Measurements from ENCODE around the gene RAD9B.
A peak's percentile ranks its signal among the peaks of the same experiment; 100 is the strongest.
"Not testable (repeated sequence)": the region's sequence is repeated elsewhere in the genome, so short reads cannot be mapped to it uniquely, and the experiment has no call there.

RAD9B gene

GRCh38 chr12:110501752-110502738 is at the start of gene RAD9B, which contains the start of gene VPS29:
RAD9B (plus strand) TSS chr12:110502331; CDS start chr12:110502338, 7 bp downstream.
VPS29 (minus strand) TSS chr12:110502111; CDS start chr12:110502051, 60 bp downstream.
- Histone ChIP-seq H3K9me3 (ENCODE audit: control insufficient read depth, low read depth, low read length) (peaks cover 7% of the 10 kb centered on the region), H3K27me3 (ENCODE audit: control insufficient read depth, insufficient read depth, low read length) (peaks cover 18% of the 10 kb centered on the region), H3K4me3 (ENCODE audit: low read length) (peak within 1 kb of the TSS; percentile 93), H3K9ac (ENCODE audit: low read length) (peak within 1 kb of the TSS; percentile 65), H3K27ac (ENCODE audit: low read length) (peak within 1 kb of the TSS; percentile 6), H3K4me1 (ENCODE audit: control insufficient read depth, low read depth, low read length) (no peaks in the 10 kb centered on the region), H3K36me3 (ENCODE audit: control insufficient read depth, low read depth, low read length) (no peaks in the 10 kb centered on the region)

GRCh38 chr12:110453569-110454296 is 48.4 kb upstream of the RAD9B start:
- no peak overlapping the region for H3K27ac ChIP-seq (ENCODE audit: low read length)

GRCh38 chr12:110458756-110459155 is 43.4 kb upstream of the RAD9B start:
- peaks cover 44% of the 10 kb centered on the region for H3K36me3 ChIP-seq (ENCODE audit: control insufficient read depth, low read depth, low read length)
- no peak overlapping the region for H3K4me3 ChIP-seq (ENCODE audit: low read length)
- H3K4me1 ChIP-seq (ENCODE audit: control insufficient read depth, low read depth, low read length): no peaks in the 10 kb centered on the region
- no peak overlapping the region for H3K9ac ChIP-seq (ENCODE audit: low read length)
- H3K9me3 ChIP-seq (ENCODE audit: control insufficient read depth, low read depth, low read length): no peaks in the 10 kb centered on the region
- H3K27ac ChIP-seq (ENCODE audit: low read length): no peak overlapping the region
- H3K27me3 ChIP-seq (ENCODE audit: control insufficient read depth, insufficient read depth, low read length): no peaks in the 10 kb centered on the region

More at GRCh38 chr12:110453569-110454296, 48.4 kb upstream of the RAD9B start:
- H3K4me3 ChIP-seq (ENCODE audit: low read length): no peak overlapping the region
- no peaks in the 10 kb centered on the region for H3K4me1 ChIP-seq (ENCODE audit: control insufficient read depth, low read depth, low read length)
- no peak overlapping the region for H3K9ac ChIP-seq (ENCODE audit: low read length)
- no peaks in the 10 kb centered on the region for H3K9me3 ChIP-seq (ENCODE audit: control insufficient read depth, low read depth, low read length)
- H3K27me3 ChIP-seq (ENCODE audit: control insufficient read depth, insufficient read depth, low read length): no peaks in the 10 kb centered on the region
- H3K36me3 ChIP-seq (ENCODE audit: control insufficient read depth, low read depth, low read length): peaks cover 48% of the 10 kb centered on the region

DNA sequence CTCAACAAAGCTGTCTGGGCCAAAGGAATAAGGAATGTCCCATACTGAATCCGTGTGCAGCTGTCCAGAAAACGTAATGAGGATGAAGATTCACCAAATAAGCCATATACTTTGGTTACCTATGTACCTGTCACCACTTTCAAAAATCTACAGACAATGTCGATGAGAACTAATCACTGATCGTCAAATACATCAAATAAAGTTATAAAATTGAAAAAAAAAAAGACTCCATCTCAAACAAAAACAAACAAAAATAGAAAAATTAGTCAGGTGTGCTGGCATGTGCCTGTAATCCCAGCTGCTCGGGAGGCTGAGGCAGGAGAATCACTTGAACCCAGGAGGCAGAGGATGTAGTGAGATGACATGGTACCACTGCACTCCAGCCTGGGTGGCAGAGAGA is 40.9 kb upstream of the RAD9B start:
- H3K4me1 ChIP-seq (ENCODE audit: control insufficient read depth, low read depth, low read length); H3K4me3 ChIP-seq (ENCODE audit: low read length); H3K27me3 ChIP-seq (ENCODE audit: control insufficient read depth, insufficient read depth, low read length); H3K27ac ChIP-seq (ENCODE audit: low read length); H3K9ac ChIP-seq (ENCODE audit: low read length); H3K9me3 ChIP-seq (ENCODE audit: control insufficient read depth, low read depth, low read length): not testable (repeated sequence)
- peaks cover 39% of the 10 kb centered on the region for H3K36me3 ChIP-seq (ENCODE audit: control insufficient read depth, low read depth, low read length)

DNA sequence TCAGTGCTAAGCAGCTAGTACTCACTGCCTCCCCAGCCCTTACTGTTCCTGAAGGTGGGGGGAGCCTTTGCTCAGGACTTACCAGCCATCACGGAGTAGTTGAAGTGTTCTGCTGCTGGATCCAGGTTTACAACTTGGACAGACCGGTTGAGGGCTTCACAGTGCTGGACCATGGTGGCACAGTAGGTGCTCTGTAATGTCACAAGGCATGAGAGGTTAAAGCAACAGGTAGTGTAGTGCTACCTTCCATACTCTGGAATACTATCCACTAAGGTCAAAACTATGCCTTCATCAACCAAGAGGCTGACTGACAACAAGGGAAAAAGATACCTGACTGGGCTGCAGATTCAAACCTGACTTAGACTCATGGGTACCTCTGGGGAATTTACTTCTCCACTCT is 37.1 kb upstream of the RAD9B start:
- Histone ChIP-seq H3K4me3 (ENCODE audit: low read length) (no peak overlapping the region), H3K27me3 (ENCODE audit: control insufficient read depth, insufficient read depth, low read length) (no peaks in the 10 kb centered on the region), H3K36me3 (ENCODE audit: control insufficient read depth, low read depth, low read length) (peaks cover 19% of the 10 kb centered on the region), H3K9me3 (ENCODE audit: control insufficient read depth, low read depth, low read length) (no peaks in the 10 kb centered on the region), H3K9ac (ENCODE audit: low read length) (no peak overlapping the region), H3K4me1 (ENCODE audit: control insufficient read depth, low read depth, low read length) (peaks cover 4% of the 10 kb centered on the region), H3K27ac (ENCODE audit: low read length) (no peak overlapping the region)

DNA sequence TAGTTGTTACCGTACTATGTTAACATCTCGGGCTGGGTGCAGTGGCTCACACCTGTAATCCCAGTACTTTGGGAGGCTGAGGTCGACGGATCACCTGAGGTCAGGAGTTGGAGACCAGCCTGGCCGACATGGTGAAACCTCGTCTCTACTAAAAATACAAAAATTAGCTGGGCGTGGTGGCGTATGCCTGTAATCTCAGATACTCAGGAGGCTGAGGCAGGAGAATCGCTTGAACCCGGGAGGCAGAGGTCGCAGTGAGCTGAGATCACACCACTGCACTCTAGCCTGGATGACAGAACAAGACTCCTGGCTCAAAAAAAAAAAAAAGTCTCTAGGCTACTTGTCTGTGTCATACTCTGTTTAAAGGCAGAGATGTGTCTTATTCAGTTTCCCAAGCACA is 36.4 kb upstream of the RAD9B start:
- H3K27me3 ChIP-seq (ENCODE audit: control insufficient read depth, insufficient read depth, low read length); H3K27ac ChIP-seq (ENCODE audit: low read length); H3K9me3 ChIP-seq (ENCODE audit: control insufficient read depth, low read depth, low read length); H3K4me1 ChIP-seq (ENCODE audit: control insufficient read depth, low read depth, low read length); H3K4me3 ChIP-seq (ENCODE audit: low read length); H3K9ac ChIP-seq (ENCODE audit: low read length): not testable (repeated sequence)
- H3K36me3 ChIP-seq (ENCODE audit: control insufficient read depth, low read depth, low read length): peaks cover 15% of the 10 kb centered on the region

GRCh38 chr12:110466791-110467190 is 35.3 kb upstream of the RAD9B start:
- Histone ChIP-seq H3K4me1 (ENCODE audit: control insufficient read depth, low read depth, low read length) (peaks cover 4% of the 10 kb centered on the region), H3K27me3 (ENCODE audit: control insufficient read depth, insufficient read depth, low read length) (no peaks in the 10 kb centered on the region), H3K9me3 (ENCODE audit: control insufficient read depth, low read depth, low read length) (no peaks in the 10 kb centered on the region), H3K36me3 (ENCODE audit: control insufficient read depth, low read depth, low read length) (peaks cover 15% of the 10 kb centered on the region), H3K27ac (ENCODE audit: low read length) (no peak overlapping the region), H3K4me3 (ENCODE audit: low read length) (peak overlapping the region; percentile 97), H3K9ac (ENCODE audit: low read length) (peak overlapping the region; percentile 90)

DNA sequence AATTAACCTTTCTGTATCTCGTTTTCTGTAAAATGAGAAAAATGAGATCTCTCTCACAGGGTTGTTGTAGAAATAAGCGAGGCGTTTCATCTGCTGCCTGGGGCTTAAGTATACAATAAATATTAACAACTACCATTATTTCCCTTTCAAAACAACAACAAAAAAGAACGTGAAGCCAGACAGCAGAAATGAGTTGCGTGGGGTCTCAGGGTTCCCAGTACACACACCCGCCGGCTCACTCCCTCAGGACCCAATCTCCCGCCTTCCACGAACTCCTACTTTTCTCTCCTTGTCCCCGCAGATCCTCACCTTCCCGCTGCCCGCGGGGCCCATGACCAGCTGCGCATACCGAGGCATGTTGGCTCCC is 34.3 kb upstream of the RAD9B start:
- peak overlapping the region; percentile 97 for H3K4me3 ChIP-seq (ENCODE audit: low read length)
- H3K27ac ChIP-seq (ENCODE audit: low read length): peak overlapping the region; percentile 33
- no peaks in the 10 kb centered on the region for H3K27me3 ChIP-seq (ENCODE audit: control insufficient read depth, insufficient read depth, low read length)
- no peaks in the 10 kb centered on the region for H3K9me3 ChIP-seq (ENCODE audit: control insufficient read depth, low read depth, low read length)
- H3K36me3 ChIP-seq (ENCODE audit: control insufficient read depth, low read depth, low read length): peaks cover 10% of the 10 kb centered on the region
- peaks cover 4% of the 10 kb centered on the region for H3K4me1 ChIP-seq (ENCODE audit: control insufficient read depth, low read depth, low read length)
- H3K9ac ChIP-seq (ENCODE audit: low read length): peak overlapping the region; percentile 90

DNA sequence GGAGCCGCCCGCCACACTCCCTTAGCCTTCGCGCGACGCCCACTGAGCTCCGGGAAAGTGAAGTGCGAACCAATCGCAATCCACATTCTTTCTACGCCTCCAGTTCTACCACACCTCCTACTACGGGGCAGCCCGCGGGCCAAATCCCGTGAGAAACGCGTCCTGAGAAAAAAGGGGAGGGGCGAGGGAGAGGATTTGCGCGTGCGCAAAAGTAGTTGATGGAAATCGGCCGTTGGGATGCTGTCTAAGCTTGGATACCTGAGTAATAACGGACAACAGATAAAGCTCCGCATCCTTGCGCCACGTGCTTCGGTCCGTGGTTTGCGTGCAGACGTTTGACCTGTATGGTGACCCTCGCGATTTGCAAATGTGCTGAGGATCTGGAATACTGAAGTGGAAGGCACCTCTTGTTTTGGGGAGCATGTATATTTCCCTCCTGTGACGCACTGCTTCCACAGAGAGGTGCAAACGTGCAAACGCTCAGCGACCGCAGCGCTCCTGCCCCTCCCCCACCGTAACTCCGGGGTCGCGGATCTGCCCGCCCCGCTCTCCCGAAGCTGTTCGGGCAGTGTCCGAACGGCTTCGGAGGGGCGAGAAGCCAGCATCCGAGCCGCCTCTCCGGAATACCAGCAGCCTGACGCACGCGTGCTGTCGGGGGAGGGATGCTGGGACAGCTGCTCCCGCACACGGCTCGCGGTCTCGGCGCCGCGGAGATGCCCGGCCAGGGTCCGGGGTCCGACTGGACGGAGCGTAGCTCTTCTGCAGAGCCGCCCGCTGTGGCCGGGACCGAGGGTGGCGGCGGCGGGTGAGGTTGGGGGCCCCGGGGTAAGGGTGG is 33.7 kb upstream of the RAD9B start, which contains the start of the genes FAM216A and GPN3:
FAM216A (plus strand) TSS at position 632 of the 835 bp plus-strand sequence; CDS start at position 663, 31 bp downstream.
GPN3 (minus strand) TSS at position 44 of the 835 bp plus-strand sequence. CDS start 54 bp downstream, outside the sequence.
- H3K4me1 ChIP-seq (ENCODE audit: control insufficient read depth, low read depth, low read length): peaks cover 4% of the 10 kb centered on the region
- peaks cover 10% of the 10 kb centered on the region for H3K36me3 ChIP-seq (ENCODE audit: control insufficient read depth, low read depth, low read length)

GRCh38 chr12:110475426-110475825 is 26.7 kb upstream of the RAD9B start:
- Histone ChIP-seq H3K4me1 (ENCODE audit: control insufficient read depth, low read depth, low read length) (no peaks in the 10 kb centered on the region), H3K4me3 (ENCODE audit: low read length) (no peak overlapping the region), H3K36me3 (ENCODE audit: control insufficient read depth, low read depth, low read length) (peaks cover 5% of the 10 kb centered on the region), H3K27ac (ENCODE audit: low read length) (no peak overlapping the region), H3K27me3 (ENCODE audit: control insufficient read depth, insufficient read depth, low read length) (no peaks in the 10 kb centered on the region), H3K9me3 (ENCODE audit: control insufficient read depth, low read depth, low read length) (no peaks in the 10 kb centered on the region), H3K9ac (ENCODE audit: low read length) (no peak overlapping the region)

More for the DNA sequence above, 33.7 kb upstream of the RAD9B start, which contains the start of the genes FAM216A and GPN3:
- peak within 1 kb of the TSS; percentile 97 for H3K4me3 ChIP-seq (ENCODE audit: low read length)
- H3K27ac ChIP-seq (ENCODE audit: low read length): peak within 1 kb of the TSS; percentile 92
- no peaks in the 10 kb centered on the region for H3K27me3 ChIP-seq (ENCODE audit: control insufficient read depth, insufficient read depth, low read length)
- H3K9ac ChIP-seq (ENCODE audit: low read length): peak within 1 kb of the TSS; percentile 90
- H3K9me3 ChIP-seq (ENCODE audit: control insufficient read depth, low read depth, low read length): no peaks in the 10 kb centered on the region
